Embryonic facial prominence (tissue), 1 donor: Measurements from ENCODE around the gene OASL.
"Not testable (repeated sequence)": the region's sequence is repeated elsewhere in the genome, so short reads cannot be mapped to it uniquely, and the experiment has no call there.

Experiments used
- DNase-seq: peaks from one replicate; pipeline ENCODE4 v3.0.0-alpha.2; 2016; ENCODE audit errors: extremely low spot score

Gene OASL

DNA sequence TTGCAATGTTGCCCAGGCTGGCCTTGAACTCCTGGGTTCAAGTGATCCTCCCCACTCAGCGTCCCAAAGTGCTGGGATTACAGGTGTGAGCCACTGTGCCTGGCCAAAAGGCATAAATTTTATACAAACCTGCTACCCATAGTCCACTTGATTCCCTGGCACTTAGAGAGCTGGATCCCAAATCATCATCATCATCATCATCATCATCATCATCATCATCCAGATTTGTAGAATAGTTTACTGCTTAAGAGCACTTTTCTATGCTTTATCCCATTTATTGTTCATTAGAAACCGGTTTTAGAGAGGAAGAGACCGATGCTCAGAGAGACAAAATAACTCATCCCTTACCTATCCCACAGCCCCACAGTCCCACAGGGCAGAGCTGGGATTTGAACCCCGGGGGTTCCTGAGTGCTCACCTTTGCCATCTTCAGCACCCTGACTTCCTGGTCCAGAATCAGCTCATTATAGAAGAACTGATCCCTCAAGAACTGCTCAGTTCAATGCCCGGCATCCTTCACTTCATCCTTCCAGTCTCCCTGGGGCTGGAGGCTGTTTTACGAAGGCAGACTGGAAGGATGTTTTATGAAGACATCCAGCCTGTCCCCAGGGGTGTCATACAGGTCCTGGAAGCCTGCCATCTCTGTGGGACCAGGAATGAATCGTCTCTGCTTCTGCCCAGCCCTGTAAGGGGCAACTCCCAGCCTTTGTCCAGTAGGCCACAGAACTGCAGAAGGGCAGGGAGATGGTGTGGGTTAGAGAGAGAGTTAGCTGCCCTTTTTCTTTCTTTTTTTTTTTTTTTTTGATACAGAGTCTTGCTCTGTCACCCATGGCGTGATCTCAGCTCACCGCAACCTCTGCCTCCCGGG lies 20.2 kb upstream of the OASL start:
- no peak for DNase-seq

DNA sequence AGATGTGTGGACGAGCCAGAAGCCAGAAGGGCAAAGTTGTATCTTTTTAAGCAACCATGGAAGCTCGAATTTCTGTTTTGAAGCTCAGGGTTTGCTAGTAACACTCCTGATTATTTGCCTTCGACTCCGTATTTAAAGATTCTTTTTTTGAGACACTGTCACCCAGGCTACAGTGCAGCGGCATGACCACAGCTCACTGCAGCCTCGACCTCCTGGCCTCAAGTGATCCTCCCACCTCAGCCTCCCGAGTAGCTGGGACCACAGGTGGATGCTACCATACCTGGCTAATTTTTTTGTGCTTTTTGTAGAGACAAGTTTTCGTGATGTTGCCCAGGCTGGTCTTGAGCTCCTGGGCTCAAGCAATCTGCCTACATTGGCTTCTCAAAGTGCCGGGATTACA lies 18.7 kb upstream of the OASL start:
- DNase-seq: no peak

DNA sequence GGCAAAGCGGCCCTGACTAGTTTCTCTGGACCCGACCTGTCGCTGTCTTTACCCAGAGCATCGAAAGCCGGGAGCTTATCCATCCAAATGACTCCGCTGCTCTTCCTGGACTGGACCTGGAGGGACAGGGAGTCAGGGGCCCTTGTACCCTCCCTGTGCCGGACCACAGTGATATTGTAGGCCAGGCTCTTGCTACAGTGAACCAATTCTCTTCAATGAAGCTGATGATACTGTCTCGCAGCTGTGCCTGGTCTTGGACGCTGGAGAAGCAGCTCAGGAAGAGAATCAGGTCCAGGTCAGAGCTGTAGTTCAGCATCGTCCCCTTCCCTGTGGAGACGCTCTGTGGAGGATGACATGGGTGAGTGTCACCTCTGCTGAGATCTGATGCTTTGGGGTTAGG lies 14.7 kb upstream of the OASL start:
- DNase-seq: no peak

DNA sequence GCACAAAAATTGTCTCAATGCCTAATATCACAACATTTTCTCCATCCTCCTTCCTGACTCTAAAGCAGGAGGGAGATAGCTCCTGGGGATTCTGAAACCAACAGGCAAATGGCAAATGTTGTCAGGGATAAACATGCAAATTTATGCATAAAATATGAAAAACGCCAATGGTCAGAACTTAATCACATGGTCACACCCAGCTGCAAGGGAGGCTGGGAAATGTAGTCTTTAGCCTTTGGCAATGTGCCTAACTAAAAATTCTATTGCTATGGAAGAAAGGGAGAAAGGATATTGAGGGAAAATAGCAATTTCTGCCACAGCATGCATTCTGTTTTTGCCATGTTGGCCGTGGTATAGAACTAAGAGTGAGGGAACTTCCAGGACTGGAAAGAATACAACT lies 11.7 kb upstream of the OASL start:
- DNase-seq: no peak

DNA sequence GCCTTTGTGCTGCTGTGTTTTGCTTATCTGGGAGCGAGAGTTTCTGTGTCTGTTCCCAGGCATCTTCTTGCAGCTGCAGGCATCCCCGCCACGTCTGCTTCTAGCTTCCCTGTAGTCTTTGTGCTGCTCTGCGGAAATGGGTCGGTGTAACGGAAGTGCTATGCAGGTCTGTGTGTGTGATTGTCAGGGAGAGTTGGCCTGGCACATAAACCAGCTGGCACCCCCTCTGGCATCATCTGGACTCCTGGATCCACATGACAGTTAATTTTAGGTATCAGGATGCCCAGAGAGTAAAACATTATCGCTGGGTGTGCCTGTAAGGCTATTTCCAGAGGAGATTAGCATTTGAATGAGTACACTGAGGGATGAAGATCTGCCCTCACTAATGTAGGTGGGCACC lies 9.4 kb upstream of the OASL start:
- no peak for DNase-seq

DNA sequence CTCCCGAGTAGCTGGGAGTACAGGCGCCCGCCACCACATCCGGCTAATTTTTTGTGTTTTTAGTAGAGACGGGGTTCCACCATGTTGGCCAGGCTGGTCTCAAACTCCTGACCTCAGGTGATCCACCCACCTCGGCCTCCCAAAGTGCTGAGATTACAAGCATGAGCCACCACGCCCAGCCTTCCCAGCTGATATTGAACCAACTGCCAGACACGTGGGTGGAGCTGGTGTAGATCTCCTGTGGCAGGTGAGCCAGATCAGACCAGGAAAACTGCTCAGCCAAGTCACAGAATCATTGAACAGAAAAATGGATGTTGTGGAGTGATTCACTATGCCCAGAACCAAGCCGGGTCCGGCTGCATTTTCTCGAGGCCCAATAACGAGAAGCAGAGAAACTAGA lies 8.4 kb upstream of the OASL start:
- DNase-seq: not testable (repeated sequence)

DNA sequence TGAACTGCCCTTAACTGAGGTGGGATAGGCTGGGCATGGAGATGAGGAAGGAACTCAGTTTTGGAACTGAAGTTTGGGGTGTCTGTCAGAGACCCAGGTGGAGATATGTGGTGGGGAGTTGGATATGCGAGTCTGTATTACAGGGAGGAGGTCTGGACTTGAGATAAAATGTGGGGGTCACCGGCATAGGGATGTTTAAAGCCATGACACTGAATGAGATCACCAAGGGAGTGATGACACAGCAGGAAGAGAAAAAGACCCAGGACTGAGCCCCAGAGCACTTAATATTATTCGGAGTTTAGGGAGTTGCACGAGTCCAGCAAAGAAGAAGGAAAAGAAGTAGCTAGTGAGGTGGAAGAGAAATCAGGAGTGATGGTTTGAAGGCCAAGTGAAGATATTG lies 4.0 kb upstream of the OASL start:
- no peak for DNase-seq

DNA sequence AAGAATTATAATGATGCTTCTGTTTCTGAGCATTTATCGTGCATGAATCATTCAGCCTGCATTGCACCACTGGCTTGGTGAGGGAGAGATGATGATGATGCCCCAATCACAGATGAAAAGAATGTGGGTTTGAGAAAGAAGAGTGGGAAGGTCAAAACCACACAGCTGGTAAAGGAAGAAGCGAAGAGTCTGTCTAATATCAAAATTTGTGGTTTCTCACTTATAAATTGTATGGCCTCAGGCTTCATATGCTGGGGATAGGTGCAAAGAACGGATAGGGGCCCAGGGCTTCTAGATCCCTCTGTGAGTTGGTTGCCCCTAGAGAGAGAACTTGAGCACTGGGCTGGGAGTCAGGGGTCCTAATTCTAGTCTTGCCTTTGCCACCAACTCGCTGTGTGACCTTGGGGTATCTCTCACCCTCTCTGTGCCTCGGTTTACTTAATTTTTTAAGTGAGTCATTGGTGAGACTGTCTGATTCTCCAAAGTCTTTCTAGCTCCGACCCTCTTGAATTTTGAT lies 2.2 kb downstream of the OASL start:
- DNase-seq: no peak

DNA sequence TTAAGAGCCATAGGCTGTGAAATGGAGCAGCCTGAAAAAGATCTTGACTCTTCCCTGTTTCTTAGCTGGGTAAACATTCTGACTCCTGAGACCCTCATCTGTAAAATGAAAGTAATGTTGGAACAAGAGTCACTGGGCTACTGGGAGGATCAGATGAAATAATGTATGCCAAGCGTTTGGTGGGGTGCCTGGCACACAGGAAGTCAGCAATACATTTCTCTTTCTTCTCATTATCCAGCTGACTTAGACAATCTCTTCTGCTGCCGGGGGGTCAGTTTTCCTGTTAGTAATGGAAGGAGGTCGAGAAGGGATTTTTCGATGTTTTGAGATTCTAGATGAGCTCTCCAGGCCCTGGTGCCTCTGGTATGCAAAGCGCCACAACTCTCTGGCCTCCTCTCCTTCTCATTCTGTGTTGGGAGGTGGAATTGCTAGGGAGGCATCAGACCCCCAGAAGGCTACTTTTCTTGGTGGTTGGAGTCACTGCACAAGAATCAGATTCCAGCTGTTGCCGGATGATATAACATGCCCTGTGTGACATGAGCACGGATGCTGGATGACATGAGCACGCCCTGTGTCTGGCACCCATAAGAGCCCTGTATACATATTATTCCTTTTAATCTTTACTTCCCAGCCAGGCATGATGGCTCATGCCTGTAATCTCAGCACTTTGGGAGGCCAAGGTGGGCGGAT lies 4.3 kb downstream of the OASL start:
- DNase-seq: no peak

DNA sequence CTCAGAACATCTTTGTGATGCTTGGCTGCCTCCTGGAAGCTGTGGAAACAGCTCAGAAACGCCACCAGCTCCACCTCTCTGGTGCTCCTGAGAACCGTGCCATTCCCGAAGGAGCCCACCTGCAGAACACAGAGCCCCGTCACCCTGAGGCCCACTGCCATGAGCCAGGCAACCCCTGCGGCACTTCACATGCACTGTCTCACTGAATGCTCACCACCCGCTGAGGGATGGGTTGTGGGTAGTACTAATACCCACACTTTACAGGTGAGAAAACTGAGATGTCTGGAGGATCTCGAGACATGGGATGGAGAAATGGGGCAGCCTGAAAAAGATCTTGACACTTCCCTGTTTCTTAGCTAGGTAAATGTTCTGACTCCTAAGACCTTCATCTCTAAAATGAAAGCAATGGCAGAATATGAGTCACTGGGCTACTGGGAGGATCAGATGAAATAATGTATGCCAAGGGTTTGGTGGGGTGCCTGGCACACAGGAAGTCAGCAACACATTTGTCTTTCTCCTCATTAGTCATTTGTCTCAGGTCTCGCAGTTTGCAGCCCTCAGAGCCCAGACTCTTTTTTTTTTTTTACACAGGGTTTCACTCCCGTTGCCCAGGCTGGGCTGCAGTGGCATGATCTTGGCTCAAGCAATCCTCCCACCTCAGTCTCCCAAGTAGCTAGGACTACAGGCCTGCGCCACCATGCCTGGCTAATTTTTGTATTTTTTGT lies 5.3 kb downstream of the OASL start:
- DNase-seq: no peak

DNA sequence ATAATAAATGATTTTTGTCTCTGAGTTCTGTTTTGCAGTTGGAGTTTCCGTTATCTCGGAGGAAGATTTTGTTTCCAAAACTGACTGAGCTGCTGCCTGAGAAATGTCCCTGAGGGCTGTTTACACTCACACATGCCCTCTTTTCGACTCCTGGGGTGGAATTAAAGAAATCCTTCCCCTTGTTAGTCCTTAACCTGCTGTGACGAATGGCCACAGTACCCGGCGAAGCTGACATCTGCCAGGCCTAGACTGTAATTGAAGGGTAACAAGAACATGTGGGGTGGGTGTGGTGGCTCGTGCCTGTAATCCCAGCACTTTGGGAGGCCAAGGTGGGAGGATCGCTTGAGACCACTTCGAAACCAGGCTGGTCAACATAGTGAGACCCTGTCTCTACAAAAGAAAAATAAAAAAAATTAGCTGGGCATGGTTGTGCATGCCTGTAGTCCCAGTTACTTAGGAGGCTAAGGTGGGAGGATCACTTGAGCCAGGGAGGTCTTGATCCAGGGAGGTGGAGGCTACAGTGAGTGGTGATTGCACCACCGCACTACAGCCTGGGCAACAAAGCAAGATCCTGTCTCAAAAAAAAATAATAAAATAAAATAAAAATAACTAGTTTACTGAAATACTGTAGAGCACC lies 8.4 kb downstream of the OASL start:
- no peak for DNase-seq

DNA sequence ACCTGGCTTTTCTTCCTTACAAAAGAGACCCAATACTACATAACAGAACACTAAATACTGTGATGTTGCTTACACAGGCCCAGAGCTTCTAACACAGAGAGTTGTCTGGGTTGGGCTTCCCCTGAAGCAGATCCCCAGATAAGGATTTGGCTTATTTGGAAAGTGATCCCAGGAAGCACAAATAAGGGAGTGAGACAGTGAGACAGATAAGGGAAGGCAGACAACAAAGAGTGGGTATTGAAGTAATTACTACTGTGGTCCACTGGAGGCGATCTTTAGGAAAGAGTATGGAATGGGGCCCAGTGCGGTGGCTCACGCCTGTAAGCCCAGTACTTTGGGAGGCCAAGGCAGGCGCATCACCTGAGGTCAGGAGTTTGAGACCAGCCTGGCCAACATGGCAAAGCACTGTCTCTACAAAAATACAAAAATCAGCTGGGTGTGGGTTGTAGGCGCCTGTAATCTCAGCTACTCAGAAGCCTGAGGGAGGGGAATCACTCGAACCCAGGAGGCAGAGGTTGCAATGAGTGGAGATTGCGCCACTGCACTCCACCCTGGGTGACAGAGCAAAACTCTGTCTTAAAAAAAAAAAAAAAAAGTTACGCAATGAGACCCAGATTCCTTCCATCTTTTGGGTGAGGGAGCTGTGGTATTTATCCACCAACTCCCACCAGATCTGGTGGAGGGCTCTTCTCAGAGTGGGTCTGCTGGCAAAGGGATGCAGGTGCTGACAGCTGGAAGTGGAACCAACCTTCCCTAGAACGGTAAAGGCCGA lies 12.6 kb downstream of the OASL start:
- no peak for DNase-seq

DNA sequence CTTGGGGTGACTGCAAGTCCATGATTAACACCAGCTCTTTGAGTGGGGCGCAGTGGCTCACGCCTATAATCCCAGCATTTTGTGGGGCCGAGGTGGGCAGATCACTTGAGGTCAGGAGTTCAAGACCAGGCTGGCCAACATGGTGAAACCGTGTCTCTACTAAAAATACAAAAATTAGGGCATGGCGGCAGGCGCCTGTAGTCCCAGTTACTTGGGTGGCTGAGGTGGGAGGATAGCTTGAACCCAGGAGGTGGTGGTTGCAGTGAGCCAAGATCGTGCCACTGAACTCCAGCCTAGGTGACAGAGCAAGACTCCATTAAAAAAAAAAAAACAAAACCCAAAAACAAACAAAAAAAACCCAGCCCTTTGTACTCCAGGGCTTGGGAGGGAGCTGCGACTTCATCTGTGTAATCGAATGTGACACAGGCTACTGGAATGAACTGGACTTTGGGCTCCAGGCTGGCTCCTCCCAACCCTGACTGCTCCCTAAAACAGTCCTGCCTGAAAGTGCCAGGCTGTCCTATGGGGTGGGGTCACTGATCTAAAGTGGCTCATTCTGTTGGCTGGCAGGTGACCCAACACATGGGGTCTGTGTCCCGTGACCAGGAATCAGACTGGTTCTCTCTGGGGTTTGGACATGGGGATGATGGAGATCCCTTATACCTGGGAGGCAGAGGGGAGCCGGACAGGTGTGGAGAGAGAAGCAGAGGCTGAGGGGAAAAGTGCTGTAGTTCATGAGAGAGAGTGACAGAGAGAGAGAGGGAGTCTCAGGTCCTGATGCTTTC lies 13.4 kb downstream of the OASL start:
- DNase-seq: no peak

DNA sequence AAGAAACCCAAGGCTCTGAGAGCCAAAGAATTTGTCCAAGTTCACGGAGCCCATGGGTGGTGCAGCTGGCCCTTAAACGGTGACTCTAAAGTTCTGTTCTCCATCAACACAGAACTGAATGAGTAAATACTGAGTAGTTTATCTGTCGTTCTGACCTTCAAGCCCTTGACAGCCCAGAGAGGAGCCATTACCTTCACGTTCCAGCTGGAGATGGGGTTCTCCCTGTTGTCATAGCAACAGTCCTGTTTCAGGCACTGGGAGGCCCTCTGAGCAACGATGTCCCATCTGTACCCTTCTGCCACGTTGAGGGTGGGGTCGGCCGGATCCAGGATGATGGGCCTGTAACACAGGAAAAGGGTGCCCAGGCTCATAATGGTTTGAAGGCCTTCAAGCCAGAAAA lies 15.2 kb downstream of the OASL start:
- DNase-seq: no peak

DNA sequence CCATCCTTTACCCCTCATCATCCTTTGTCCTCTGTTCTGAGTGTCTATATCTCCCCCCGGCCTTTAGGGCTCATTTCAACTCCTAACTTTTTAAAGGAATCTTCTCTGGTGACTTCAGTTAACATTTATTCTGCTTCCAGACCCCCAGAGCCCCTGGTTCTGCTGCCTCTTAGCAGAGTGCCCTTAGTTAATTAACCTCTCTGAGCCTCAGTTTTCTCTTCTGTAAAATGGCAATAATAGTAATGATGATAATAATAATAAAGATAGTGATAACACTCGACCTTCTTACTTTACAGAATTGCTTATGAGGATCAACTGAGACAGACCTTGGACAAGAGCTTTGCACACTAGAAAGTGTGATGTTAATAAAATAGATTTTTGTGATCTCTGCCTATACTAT lies 16.3 kb downstream of the OASL start:
- DNase-seq: no peak

DNA sequence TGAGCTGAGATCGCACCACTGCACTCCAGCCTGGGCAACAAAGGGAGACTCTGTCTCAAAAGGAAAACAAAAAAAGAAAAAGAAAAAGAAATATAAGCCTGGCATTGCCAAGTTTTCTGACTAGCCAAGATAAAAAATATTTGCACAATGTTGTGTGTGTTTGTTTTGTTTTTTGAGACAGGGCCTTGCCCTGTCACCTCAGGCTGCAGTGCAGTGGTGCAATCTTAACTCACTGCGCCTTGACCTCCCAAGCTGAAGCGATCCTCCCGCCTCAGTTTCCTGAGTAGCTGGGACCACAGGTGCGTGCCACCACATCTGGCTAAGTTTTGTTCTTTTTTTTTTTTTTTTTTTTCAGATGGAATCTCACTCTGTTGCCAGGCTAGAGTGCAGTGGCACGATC lies 17.3 kb downstream of the OASL start:
- no peak for DNase-seq

DNA sequence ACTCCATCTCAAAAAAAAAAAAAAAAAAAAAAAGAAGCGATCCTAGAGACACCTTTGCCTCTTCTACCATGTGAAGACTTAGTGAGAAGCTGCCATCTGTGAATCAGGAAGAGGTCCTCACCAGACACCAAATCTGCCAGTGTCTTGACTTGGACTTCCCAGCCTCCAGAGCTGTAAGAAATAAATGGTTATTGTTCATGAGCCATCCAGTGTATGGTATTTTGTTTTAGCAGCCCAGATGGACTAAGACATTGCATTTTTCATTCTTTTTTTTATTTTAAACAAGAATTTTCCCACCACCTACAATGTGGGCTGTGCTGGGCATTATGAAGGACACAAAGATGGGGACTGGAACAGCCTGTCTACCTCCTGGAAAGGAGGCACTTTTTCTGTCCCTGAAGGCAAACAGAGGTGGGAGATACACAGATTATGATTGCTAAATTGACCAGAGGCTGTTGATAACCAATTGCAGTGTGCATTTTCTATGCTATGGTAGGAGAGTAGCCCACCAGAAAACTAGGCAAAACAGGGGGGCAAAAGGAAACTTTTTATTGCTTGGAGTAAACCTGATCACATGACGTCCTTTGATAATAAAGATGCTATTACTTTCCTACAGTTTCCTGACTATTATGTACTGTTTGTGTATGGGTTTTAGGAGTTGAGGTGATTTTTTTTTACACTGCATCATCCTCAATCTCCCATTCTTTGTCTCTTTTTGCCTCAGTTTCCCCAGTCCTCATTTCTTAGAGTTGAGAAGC lies 20.0 kb downstream of the OASL start:
- DNase-seq: no peak

DNA sequence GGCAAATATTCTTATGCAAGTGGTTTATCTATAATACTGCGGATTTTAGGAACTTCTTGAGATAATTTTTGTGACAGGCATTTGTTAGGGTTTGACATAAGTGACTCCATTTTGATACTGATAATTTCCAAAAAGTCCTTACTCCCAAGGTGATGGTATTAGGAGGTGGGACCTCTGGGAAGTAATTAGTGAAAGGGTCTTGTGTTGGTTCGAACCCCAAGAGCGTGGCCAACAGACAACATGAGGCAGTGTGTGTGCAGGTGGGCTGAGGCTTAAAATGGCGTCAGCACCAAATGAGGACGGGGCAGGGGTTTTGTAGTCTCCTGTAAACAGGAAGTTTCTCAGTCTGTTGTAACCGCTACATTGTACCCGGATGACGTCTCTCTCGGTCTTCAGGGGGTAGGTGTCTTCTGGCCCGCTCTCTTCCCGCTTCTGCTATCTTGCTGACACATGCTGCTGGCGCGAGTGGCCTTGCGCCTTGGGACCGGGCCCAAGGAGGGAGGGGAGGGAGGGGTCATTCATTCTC lies 21.0 kb downstream of the OASL start:
- DNase-seq: no peak
